HCT116 (cell line): ENCODE results near the gene SERPINA3. TPM values are rescaled to one million over a fixed set of nuclear protein-coding genes. Genes with fewer than 3 reads are reported as not detected.

Source experiments
- ATAC-seq: fragments of 200-7000 bp; cut with Tn5 transposase; 2 replicates; pipeline ENCODE4 v1.9.1; 2020; ENCODE audit warnings: mild to moderate bottlenecking, moderate library complexity
- BruUV-seq: library from RNA; stranded (reverse); fragments of 400-500 nt; replicated peaks from 2 replicates; lab custom pipeline; 2021; lab: Mats Ljungman, UMichigan
- CTCF ChIA-PET: fragments of 300-600 bp; sonication (Branson Sonifier 250); formaldehyde crosslinking; loops from one replicate; lab custom pipeline; 2021; ENCODE audit warnings: antibody characterized with exemption; lab: Charles Lee
- POLR2A ChIA-PET: fragments of 300-600, 350-600 bp; sonication (Branson Sonifier 250); formaldehyde crosslinking; loops from one replicate; lab custom pipeline; 2021; ENCODE audit warnings: antibody characterized with exemption; lab: Charles Lee
- RAD21 ChIA-PET, 2 experiments: fragments of 300-600 bp; sonication (Branson Sonifier 250); formaldehyde crosslinking; loops; one replicate each; lab custom pipeline; 2023; ENCODE audit warnings: low total read pairs in 2 of 2; ENCODE audit not compliant: uncharacterized antibody in 2 of 2, unreplicated experiment in 2 of 2, low non-redundant PET in 1 of 2; lab: Charles Lee
- DNase-seq: peaks from one replicate; pipeline ENCODE4 v3.0.0-alpha.2; 2010; ENCODE audit warnings: low read depth, low spot score
- H2AFZ ChIP-seq: fragments of 200-600 bp; shearing (Covaris generic), sonication (generic); 2 replicates; pipeline ENCODE4 v1.6.1; 2017; ENCODE audit warnings: low read depth, mixed run types, mixed read lengths, antibody characterized with exemption, low read length; ENCODE audit not compliant: poor library complexity, severe bottlenecking
- H3K27ac ChIP-seq: 2 replicates; pipeline ENCODE4 v1.5.1; 2012; ENCODE audit warnings: low read depth, low read length
- H3K27me3 ChIP-seq: fragments of 200-600 bp; sonication (generic); 2 replicates; pipeline ENCODE4 v1.6.1; 2016; ENCODE audit warnings: mixed run types, low read length, mixed read lengths; ENCODE audit not compliant: insufficient read depth
- H3K36me3 ChIP-seq, 2 experiments: fragments of 200-500 bp in 1 of 2; fragments of 200-600 bp in 1 of 2; sonication (Bioruptor generic) in 1 of 2; sonication (generic) in 1 of 2; 2 replicates each; pipeline versions ENCODE4 v1.5.1 to v1.6.1; 2014 to 2016; ENCODE audit warnings: low read length in 2 of 2, inconsistent platforms in 1 of 2, mixed read lengths in 1 of 2, mixed run types in 1 of 2; ENCODE audit not compliant: insufficient read depth in 2 of 2, control insufficient read depth in 1 of 2
- H3K4me1 ChIP-seq, 2 experiments: fragments of 200-600 bp in 1 of 2; sonication (generic) in 1 of 2; 2 replicates each; pipeline versions ENCODE4 v1.5.1 to v1.6.1; 2012 to 2017; ENCODE audit warnings: low read length in 2 of 2, inconsistent platforms in 1 of 2, mild to moderate bottlenecking in 1 of 2, mixed read lengths in 1 of 2, mixed run types in 1 of 2, moderate library complexity in 1 of 2; ENCODE audit not compliant: insufficient read depth in 2 of 2, control insufficient read depth in 1 of 2
- H3K4me2 ChIP-seq: fragments of 200-600 bp; sonication (generic); 2 replicates; pipeline ENCODE4 v1.6.1; 2017; ENCODE audit warnings: mixed run types, low read length, mixed read lengths
- H3K4me3 ChIP-seq, 2 experiments: fragments of 200-600 bp in 1 of 2; sonication (generic) in 1 of 2; replicated peaks in 1 of 2; 2 replicates each; pipeline ENCODE4 v1.5.1; 2011 to 2016; ENCODE audit warnings: low read length in 2 of 2, control low read depth in 1 of 2, low read depth in 1 of 2, mild to moderate bottlenecking in 1 of 2, mixed read lengths in 1 of 2, mixed run types in 1 of 2
- H3K79me2 ChIP-seq: fragments of 200-600 bp; sonication (generic); 2 replicates; pipeline ENCODE4 v1.6.1; 2017; ENCODE audit warnings: mild to moderate bottlenecking, mixed run types, low read length, moderate library complexity, mixed read lengths; ENCODE audit not compliant: insufficient read depth
- H3K9ac ChIP-seq: fragments of 200-600 bp; sonication (generic); 2 replicates; pipeline ENCODE4 v1.6.1; 2016; ENCODE audit warnings: low read length, mixed read lengths
- H3K9me2 ChIP-seq: fragments of 200-600 bp; sonication (generic), shearing (Covaris generic); 2 replicates; pipeline ENCODE4 v1.6.1; 2017; ENCODE audit warnings: mixed run types, mild to moderate bottlenecking, moderate library complexity; ENCODE audit not compliant: insufficient read depth
- H3K9me3 ChIP-seq, 2 experiments: fragments of 200-500 bp in 1 of 2; fragments of 200-600 bp in 1 of 2; sonication (Bioruptor generic) in 1 of 2; sonication (generic) in 1 of 2; 2 replicates each; pipeline ENCODE4 v1.6.1; 2014 to 2017; ENCODE audit warnings: low read length in 2 of 2, mixed read lengths in 2 of 2, inconsistent platforms in 1 of 2, low read depth in 1 of 2, mild to moderate bottlenecking in 1 of 2, mixed run types in 1 of 2, moderate library complexity in 1 of 2; ENCODE audit not compliant: control insufficient read depth in 1 of 2, insufficient read depth in 1 of 2
- H4K20me1 ChIP-seq: fragments of 200-600 bp; sonication (generic), shearing (Covaris generic); 2 replicates; pipeline ENCODE4 v1.6.1; 2017; ENCODE audit warnings: mixed run types, mild to moderate bottlenecking, moderate library complexity; ENCODE audit not compliant: insufficient read depth
- EGR1 ChIP-seq: IDR thresholded peaks from 2 replicates; pipeline ENCODE4 v1.6.1; 2012; ENCODE audit warnings: low read depth
- ELF1 ChIP-seq: IDR thresholded peaks from 2 replicates; pipeline ENCODE4 v1.6.1; 2012; ENCODE audit warnings: low read depth, borderline replicate concordance
- EZH2 ChIP-seq: fragments of 200-600 bp; sonication (generic); IDR thresholded peaks from 2 replicates; pipeline ENCODE4 v1.6.1; 2017; ENCODE audit warnings: antibody characterized with exemption, mixed run types
- FOSL1 ChIP-seq: IDR thresholded peaks from 2 replicates; pipeline ENCODE4 v1.6.1; 2012; ENCODE audit warnings: low read depth
- JUND ChIP-seq: IDR thresholded peaks from 2 replicates; pipeline ENCODE4 v1.6.1; 2012
- POLR2A ChIP-seq: IDR thresholded peaks from 2 replicates; pipeline ENCODE4 v1.7.0; 2011; ENCODE audit warnings: borderline replicate concordance; ENCODE audit not compliant: insufficient read depth, insufficient read length; ENCODE audit errors: extremely low read depth
- RAD21 ChIP-seq: IDR thresholded peaks from 2 replicates; pipeline ENCODE4 v1.6.1; 2012; ENCODE audit warnings: low read depth, mild to moderate bottlenecking
- REST ChIP-seq: IDR thresholded peaks from 2 replicates; pipeline ENCODE4 v1.6.1; 2012; ENCODE audit warnings: low read depth
- SIN3A ChIP-seq: IDR thresholded peaks from 2 replicates; pipeline ENCODE4 v1.6.1; 2012; ENCODE audit warnings: low read depth
- SP1 ChIP-seq: IDR thresholded peaks from 2 replicates; pipeline ENCODE4 v1.6.1; 2012; ENCODE audit warnings: low read depth
- intact Hi-C: fragments of 100-400 bp; cut with micrococcal nuclease; formaldehyde crosslinking; loops from 2 replicates; pipeline ENCODE4 v1.10.0; 2022
- total RNA-seq: library from RNA; stranded (reverse); gene quantifications from one replicate; pipeline ENCODE4 v1.2.1, GENCODE V29; 2021; ENCODE audit not compliant: unreplicated experiment
- TF ChIP-seq, protein P1 (sequence below): IDR thresholded peaks from 2 replicates; pipeline ENCODE4 v1.6.1; 2011; ENCODE audit warnings: mild to moderate bottlenecking, low read length, moderate library complexity; ENCODE audit not compliant: insufficient replicate concordance; ENCODE audit errors: extremely low read depth
- TF ChIP-seq, protein P2 (sequence below): IDR thresholded peaks from 2 replicates; pipeline ENCODE4 v1.6.1; 2012

The SERPINA3 gene
- total RNA-seq, 1 experiment from 2014 or later = 4.3 TPM

GRCh38 chr14:94614802-94615201 is 2.6 kb downstream of the SERPINA3 start:
- DNase-seq (no peak), ATAC-seq (no peak)
- RAD21 ChIA-PET = no interaction called here
- intact Hi-C loops = no loop called here
- Histone ChIP-seq H3K9me2 (no peaks in the 10 kb centered on the region), H4K20me1 (no peaks in the 10 kb centered on the region), H3K4me2 (no peak overlapping the region), H3K9ac (no peak overlapping the region), H3K79me2 (no peaks in the 10 kb centered on the region), H3K27ac (no peak overlapping the region), H3K4me3 (no peak overlapping the region), H2AFZ (no peak overlapping the region), H3K27me3 (no peaks in the 10 kb centered on the region), H3K4me1 (peaks cover 8 to 32% of the 10 kb centered on the region in 2 experiments; a peak in 3 of 4 replicates), H3K9me3 (peaks cover 3 to 10% of the 10 kb centered on the region in 2 experiments; a peak in 2 of 4 replicates), H3K36me3 (no peaks in the 10 kb centered on the region)
- POLR2A ChIA-PET = interaction anchor here (1.1 kb wide), 1 partner anchor 14 kb away, joined by 3 read pairs; no protein-coding TSS in a partner anchor
- CTCF ChIA-PET = no interaction called here
- BruUV-seq = no TSS peak
- TF ChIP-seq, protein P1, sequence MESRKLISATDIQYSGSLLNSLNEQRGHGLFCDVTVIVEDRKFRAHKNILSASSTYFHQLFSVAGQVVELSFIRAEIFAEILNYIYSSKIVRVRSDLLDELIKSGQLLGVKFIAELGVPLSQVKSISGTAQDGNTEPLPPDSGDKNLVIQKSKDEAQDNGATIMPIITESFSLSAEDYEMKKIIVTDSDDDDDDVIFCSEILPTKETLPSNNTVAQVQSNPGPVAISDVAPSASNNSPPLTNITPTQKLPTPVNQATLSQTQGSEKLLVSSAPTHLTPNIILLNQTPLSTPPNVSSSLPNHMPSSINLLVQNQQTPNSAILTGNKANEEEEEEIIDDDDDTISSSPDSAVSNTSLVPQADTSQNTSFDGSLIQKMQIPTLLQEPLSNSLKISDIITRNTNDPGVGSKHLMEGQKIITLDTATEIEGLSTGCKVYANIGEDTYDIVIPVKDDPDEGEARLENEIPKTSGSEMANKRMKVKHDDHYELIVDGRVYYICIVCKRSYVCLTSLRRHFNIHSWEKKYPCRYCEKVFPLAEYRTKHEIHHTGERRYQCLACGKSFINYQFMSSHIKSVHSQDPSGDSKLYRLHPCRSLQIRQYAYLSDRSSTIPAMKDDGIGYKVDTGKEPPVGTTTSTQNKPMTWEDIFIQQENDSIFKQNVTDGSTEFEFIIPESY = no peak
- TF ChIP-seq RAD21 (no peak), REST (no peak), SP1 (no peak), ELF1 (no peak), EZH2 (no peak), SIN3A (no peak), POLR2A (no peak), FOSL1 (no peak), JUND (no peak), EGR1 (no peak)
- TF ChIP-seq, protein P2, sequence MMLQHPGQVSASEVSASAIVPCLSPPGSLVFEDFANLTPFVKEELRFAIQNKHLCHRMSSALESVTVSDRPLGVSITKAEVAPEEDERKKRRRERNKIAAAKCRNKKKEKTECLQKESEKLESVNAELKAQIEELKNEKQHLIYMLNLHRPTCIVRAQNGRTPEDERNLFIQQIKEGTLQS = no peak
